H1 (cell line): ENCODE measurements around the gene HS3ST3B1. TPM values are rescaled to one million over a fixed set of nuclear protein-coding genes. Genes with fewer than 3 reads are reported as not detected.

ENCODE experiments used
- CTCF ChIA-PET: fragments of 300-600 bp; sonication (Branson Sonifier 250); formaldehyde crosslinking; loops from one replicate; lab custom pipeline; 2021; ENCODE audit not compliant: partially characterized antibody; lab: Charles Lee
- POLR2A ChIA-PET: fragments of 300-600 bp; sonication (Branson Sonifier 250); formaldehyde crosslinking; loops from one replicate; lab custom pipeline; 2021; ENCODE audit warnings: inconsistent platforms; ENCODE audit not compliant: partially characterized antibody; lab: Charles Lee
- DNase-seq, 2 experiments: peaks; one replicate each; pipeline versions ENCODE4 v3.0.0 to v3.0.0-alpha.2; 2010 to 2022; ENCODE audit warnings: low spot score in 2 of 2, low read depth in 1 of 2, mixed read lengths in 1 of 2
- FAIRE-seq: peaks from 2 replicates; lab custom pipeline; 2011; peaks lifted over from hg19 to GRCh38; lab: Jason Lieb, UNC
- H2AFZ ChIP-seq: 2 replicates; pipeline ENCODE4 v1.8.1; 2012; ENCODE audit warnings: low read length, inconsistent platforms
- H2AK5ac ChIP-seq: 2 replicates; pipeline ENCODE4 v1.6.1; 2013; ENCODE audit warnings: low read depth, low read length
- H2BK120ac ChIP-seq: replicated peaks from 2 replicates; pipeline ENCODE3; 2013; ENCODE audit warnings: low read depth, low read length, inconsistent platforms
- H2BK12ac ChIP-seq: 2 replicates; pipeline ENCODE4 v1.6.1; 2013; ENCODE audit warnings: low read depth, low read length
- H2BK15ac ChIP-seq: 2 replicates; pipeline ENCODE4 v1.6.1; 2013; ENCODE audit warnings: low read length
- H2BK20ac ChIP-seq: 2 replicates; pipeline ENCODE4 v1.6.1; 2013; ENCODE audit warnings: low read length
- H2BK5ac ChIP-seq: 2 replicates; pipeline ENCODE4 v1.6.1; 2013; ENCODE audit warnings: low read depth, low read length
- H3K14ac ChIP-seq: 2 replicates; pipeline ENCODE4 v1.6.1; 2013; ENCODE audit warnings: inconsistent platforms; ENCODE audit not compliant: insufficient read length
- H3K18ac ChIP-seq: 2 replicates; pipeline ENCODE4 v1.6.1; 2013; ENCODE audit warnings: low read length; ENCODE audit errors: extremely low read depth
- H3K23ac ChIP-seq: 2 replicates; pipeline ENCODE4 v1.6.1; 2013; ENCODE audit warnings: inconsistent platforms; ENCODE audit not compliant: insufficient read length
- H3K23me2 ChIP-seq: 2 replicates; pipeline ENCODE4 v1.6.1; 2013; ENCODE audit warnings: low read depth, low read length
- H3K27ac ChIP-seq: 2 replicates; pipeline ENCODE4 v1.6.1; 2011; ENCODE audit warnings: low read depth, low read length, inconsistent platforms
- H3K27me3 ChIP-seq, 4 experiments: replicated peaks in 1 of 4; 1 replicate in 1 of 4; 2 replicates in 3 of 4; pipeline versions ENCODE4 v1.6.1 to v1.8.1; 2011 to 2013; ENCODE audit warnings: low read length in 3 of 4, mild to moderate bottlenecking in 3 of 4, inconsistent platforms in 2 of 4, mixed read lengths in 2 of 4, moderate library complexity in 1 of 4; ENCODE audit not compliant: control insufficient read depth in 3 of 4, insufficient read depth in 3 of 4; ENCODE audit errors: extremely low read depth in 1 of 4
- H3K36me3 ChIP-seq, 4 experiments: 2 replicates each; pipeline versions ENCODE4 v1.6.1 to v1.8.1; 2011 to 2013; ENCODE audit warnings: mild to moderate bottlenecking in 4 of 4, low read length in 3 of 4, moderate library complexity in 2 of 4, control low read depth in 1 of 4, inconsistent platforms in 1 of 4; ENCODE audit not compliant: insufficient read depth in 4 of 4, control insufficient read depth in 2 of 4
- H3K4ac ChIP-seq: replicated peaks from 2 replicates; pipeline ENCODE3; 2013; ENCODE audit warnings: low read length, low read depth, mixed read lengths, inconsistent platforms; ENCODE audit not compliant: insufficient read length
- H3K4me1 ChIP-seq, 4 experiments: replicated peaks in 1 of 4; 1 replicate in 1 of 4; 2 replicates in 3 of 4; pipeline versions ENCODE4 v1.6.1 to v1.8.1; 2011 to 2013; ENCODE audit warnings: low read length in 3 of 4, inconsistent platforms in 2 of 4, mixed read lengths in 1 of 4; ENCODE audit not compliant: insufficient read depth in 4 of 4, control insufficient read depth in 3 of 4
- H3K4me2 ChIP-seq, 2 experiments: 2 replicates each; pipeline versions ENCODE4 v1.6.1 to v1.8.1; 2011 to 2013; ENCODE audit warnings: low read depth in 2 of 2, low read length in 2 of 2, control low read depth in 1 of 2, inconsistent platforms in 1 of 2, mild to moderate bottlenecking in 1 of 2; ENCODE audit not compliant: insufficient read depth in 1 of 2
- H3K4me3 ChIP-seq, 4 experiments: fragments of 200-600, 300-600 bp in 1 of 4; sonication (generic), shearing (Covaris generic), sonication (Bioruptor Twin) in 1 of 4; 2 replicates each; pipeline versions ENCODE4 v1.5.1 to v1.8.1; 2011 to 2016; ENCODE audit warnings: low read length in 4 of 4, low read depth in 3 of 4, control low read depth in 2 of 4, inconsistent platforms in 2 of 4, mild to moderate bottlenecking in 2 of 4, mixed read lengths in 1 of 4, moderate library complexity in 1 of 4; ENCODE audit not compliant: insufficient read depth in 2 of 4; ENCODE audit errors: extremely low read depth in 1 of 4
- H3K56ac ChIP-seq: replicated peaks from 2 replicates; pipeline ENCODE3; 2013; ENCODE audit warnings: low read depth, mild to moderate bottlenecking, mixed read lengths, low read length, inconsistent platforms; ENCODE audit not compliant: insufficient read length
- H3K79me1 ChIP-seq: 2 replicates; pipeline ENCODE4 v1.6.1; 2013; ENCODE audit warnings: low read depth, low read length, control low read depth
- H3K79me2 ChIP-seq, 2 experiments: 2 replicates each; pipeline versions ENCODE4 v1.6.1 to v1.8.1; 2012 to 2013; ENCODE audit warnings: low read length in 2 of 2, mild to moderate bottlenecking in 2 of 2, inconsistent platforms in 1 of 2; ENCODE audit not compliant: insufficient read depth in 2 of 2, control insufficient read depth in 1 of 2
- H3K9ac ChIP-seq, 4 experiments: replicated peaks in 1 of 4; 1 replicate in 1 of 4; 2 replicates in 3 of 4; pipeline versions ENCODE4 v1.6.1 to v1.8.1; 2011 to 2013; ENCODE audit warnings: low read depth in 3 of 4, low read length in 3 of 4, control low read depth in 2 of 4, mild to moderate bottlenecking in 2 of 4, moderate library complexity in 2 of 4, inconsistent platforms in 1 of 4; ENCODE audit errors: extremely low read depth in 1 of 4
- H3K9me3 ChIP-seq, 2 experiments: 2 replicates each; pipeline versions ENCODE4 v1.6.1 to v1.8.1; 2012 to 2013; ENCODE audit warnings: mild to moderate bottlenecking in 2 of 2, moderate library complexity in 2 of 2, control low read depth in 1 of 2, inconsistent platforms in 1 of 2, low read depth in 1 of 2, low read length in 1 of 2, mixed read lengths in 1 of 2; ENCODE audit not compliant: insufficient read depth in 2 of 2
- H4K20me1 ChIP-seq, 2 experiments: replicated peaks in 1 of 2; 2 replicates each; pipeline versions ENCODE3 to v1.8.1; 2011 to 2013; ENCODE audit warnings: inconsistent platforms in 2 of 2, low read length in 2 of 2, mild to moderate bottlenecking in 1 of 2; ENCODE audit not compliant: insufficient read depth in 2 of 2, control insufficient read depth in 1 of 2
- H4K5ac ChIP-seq: 2 replicates; pipeline ENCODE4 v1.6.1; 2013; ENCODE audit warnings: low read length, low read depth, mixed read lengths, inconsistent platforms; ENCODE audit not compliant: insufficient read length
- H4K8ac ChIP-seq: 2 replicates; pipeline ENCODE4 v1.8.0; 2013; ENCODE audit warnings: mild to moderate bottlenecking, moderate library complexity, low read length, inconsistent platforms; ENCODE audit not compliant: insufficient read depth; ENCODE audit errors: extremely low read depth
- H4K91ac ChIP-seq: replicated peaks from 2 replicates; pipeline ENCODE3; 2013; ENCODE audit warnings: low read length, mixed read lengths, inconsistent platforms; ENCODE audit not compliant: insufficient read length
- ASH2L ChIP-seq: fragments of 200-600, 300-600 bp; sonication (generic); IDR thresholded peaks from one replicate; pipeline ENCODE4 v1.7.1; 2017; ENCODE audit warnings: low read length
- FOSL1 ChIP-seq: IDR thresholded peaks from 2 replicates; pipeline ENCODE4 v1.6.1; 2011; ENCODE audit warnings: mild to moderate bottlenecking, low read depth, low read length, moderate library complexity; ENCODE audit not compliant: insufficient read depth
- JUND ChIP-seq: IDR thresholded peaks from 2 replicates; pipeline ENCODE4 v1.6.1; 2011; ENCODE audit warnings: mild to moderate bottlenecking, improper control_type of control experiment, low read length
- SP2 ChIP-seq: IDR thresholded peaks from 2 replicates; pipeline ENCODE4 v1.6.1; 2012; ENCODE audit warnings: mild to moderate bottlenecking, low read length, inconsistent platforms
- SRF ChIP-seq: IDR thresholded peaks from 2 replicates; pipeline ENCODE4 v1.6.1; 2011; ENCODE audit warnings: mild to moderate bottlenecking, low read depth, low read length, moderate library complexity
- SUZ12 ChIP-seq: fragments of 200-600 bp; sonication (generic); IDR thresholded peaks from 2 replicates; pipeline ENCODE4 v1.6.1; 2012; ENCODE audit warnings: mild to moderate bottlenecking, inconsistent platforms, low read length, moderate library complexity, mixed read lengths
- WGBS, 2 experiments: shearing (Covaris generic) in 1 of 2; methylation state at CpG; one replicate each; pipeline versions ENCODE4 v1.1.6 to v1.1.7; 2013 to 2015; ENCODE audit warnings: low lambda C conversion rate in 2 of 2, mixed read lengths in 2 of 2, inconsistent platforms in 1 of 2, low coverage in 1 of 2, missing lambda C conversion rate in 1 of 2; ENCODE audit not compliant: insufficient replicate concordance in 2 of 2, insufficient coverage in 1 of 2, insufficient read length in 1 of 2; ENCODE audit errors: extremely low coverage in 1 of 2, missing lambda C conversion rate in 1 of 2; 5-methylcytosine and 5-hydroxymethylcytosine counted together
- polyA plus RNA-seq, 7 experiments: library from polyadenylated mRNA; depleted of rRNA in 3 of 7; stranded (reverse) in 5 of 7; unstranded in 2 of 7; fragments of >200 nt in 5 of 7; fragments of 200-250 nt in 2 of 7; gene quantifications; 1 replicate in 5 of 7; 2 replicates in 1 of 7; 4 replicates in 1 of 7; pipeline versions ENCODE4 v1.2.1 to v1.2.3, GENCODE V29; 2011 to 2013; ENCODE audit warnings: missing spikeins in 2 of 7, mixed read lengths in 2 of 7
- total RNA-seq: library from RNA; stranded (reverse); fragmentation: NEBNext Ultra II Directional; extraction: Animal tissue kit (Norgen Biotek cat#: 25700); gene quantifications from 2 replicates; pipeline ENCODE4 v1.2.1, GENCODE V29; 2021
- TF ChIP-seq, protein P1 (sequence below), 3 experiments: IDR thresholded peaks; 1 replicate in 2 of 3; 2 replicates in 1 of 3; pipeline versions ENCODE4 v1.5.1 to v1.6.1; 2011; ENCODE audit warnings: low read length in 3 of 3, mild to moderate bottlenecking in 3 of 3, inconsistent platforms in 2 of 3, low read depth in 1 of 3, moderate library complexity in 1 of 3; ENCODE audit not compliant: insufficient read depth in 1 of 3; ENCODE audit errors: control extremely low read depth in 1 of 3
- TF ChIP-seq, protein P2 (sequence below): IDR thresholded peaks from 2 replicates; pipeline ENCODE4 v1.6.1; 2012; ENCODE audit warnings: inconsistent platforms

Gene HS3ST3B1
- total and polyA plus RNA-seq, 2 of the 8 experiments (the other 6 are each of a cell fraction or from before 2014, with no cell fraction given), result 4.7 to 14.4 TPM

DNA sequence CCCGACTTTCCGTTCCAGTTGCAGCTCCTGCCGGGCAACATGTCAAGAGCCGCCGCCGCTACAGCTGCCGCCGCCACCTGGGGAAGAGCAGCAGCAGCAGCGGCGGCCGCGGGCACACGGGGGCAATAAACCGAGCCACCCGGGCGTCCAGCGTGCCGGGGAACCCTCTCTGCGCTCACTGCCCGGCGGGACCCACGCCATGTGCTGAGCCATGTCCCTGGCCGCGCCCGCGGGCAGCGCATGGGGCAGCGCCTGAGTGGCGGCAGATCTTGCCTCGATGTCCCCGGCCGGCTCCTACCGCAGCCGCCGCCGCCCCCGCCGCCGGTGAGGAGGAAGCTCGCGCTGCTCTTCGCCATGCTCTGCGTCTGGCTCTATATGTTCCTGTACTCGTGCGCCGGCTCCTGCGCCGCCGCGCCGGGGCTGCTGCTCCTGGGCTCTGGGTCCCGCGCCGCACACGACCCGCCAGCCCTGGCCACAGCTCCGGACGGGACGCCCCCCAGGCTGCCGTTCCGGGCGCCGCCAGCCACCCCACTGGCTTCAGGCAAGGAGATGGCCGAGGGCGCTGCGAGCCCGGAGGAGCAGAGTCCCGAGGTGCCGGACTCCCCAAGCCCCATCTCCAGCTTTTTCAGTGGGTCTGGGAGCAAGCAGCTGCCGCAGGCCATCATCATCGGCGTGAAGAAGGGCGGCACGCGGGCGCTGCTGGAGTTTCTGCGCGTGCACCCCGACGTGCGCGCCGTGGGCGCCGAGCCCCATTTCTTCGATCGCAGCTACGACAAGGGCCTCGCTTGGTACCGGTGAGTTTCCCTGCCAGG lies 604 bp downstream of the HS3ST3B1 start:
- Histone ChIP-seq H4K20me1 (peaks cover 9 to 16% of the 10 kb centered on the region in 2 experiments), H2BK120ac (no peak overlapping the region), H3K56ac (no peak overlapping the region), H3K4me2 (peak overlapping the region; percentile 85), H3K18ac (peak overlapping the region; percentile 75), H4K91ac (no peak overlapping the region), H3K27me3 (peaks cover 19 to 76% (median 65%) of the 10 kb centered on the region in 4 experiments), H2AK5ac (no peak overlapping the region), H4K8ac (peak overlapping the region; percentile 22), H3K4me1 (peaks cover 4 to 44% (median 22%) of the 10 kb centered on the region in 4 experiments), H2BK5ac (peak overlapping the region; percentile 49; the same call in 1 of the 2 replicates), H2BK12ac (peak overlapping the region; percentile 93), H3K9me3 (no peaks in the 10 kb centered on the region), H3K4ac (no peak overlapping the region), H3K79me2 (peaks cover 0 to 48% of the 10 kb centered on the region in 2 experiments; a peak in 2 of 4 replicates), H4K5ac (no peak overlapping the region), H3K4me3 (peak overlapping the region; percentile 48 to 87 (median 75)), H2BK20ac (no peak overlapping the region), H2BK15ac (peak overlapping the region; percentile 77; the same call in 1 of the 2 replicates), H3K79me1 (no peaks in the 10 kb centered on the region), H3K27ac (no peak overlapping the region), H3K23ac (no peak overlapping the region), H3K36me3 (no peaks in the 10 kb centered on the region; a peak in 1 of 8 replicates), H3K9ac (peak overlapping the region in 3 of 4 experiments; percentile 44 to 64 (median 45); a peak in 5 of 7 replicates), H3K14ac (no peak overlapping the region), H3K23me2 (peaks cover 41% of the 10 kb centered on the region), H2AFZ (no peak overlapping the region)
- DNase-seq (peak in 1 of 2 experiments; percentile 63), FAIRE-seq (no peak)
- ChIA-PET CTCF (interaction anchor here (0.6 to 2.2 kb wide), 21 partner anchors 8 to 855 kb away, joined by 3 to 11 read pairs (median 3); no protein-coding TSS in a partner anchor), POLR2A (interaction anchor here (1.0 to 1.4 kb wide), 3 partner anchors 8 to 31 kb away, joined by 3 to 12 read pairs (median 3); no protein-coding TSS in a partner anchor)
- 2% methylated on average over 73 of the region's 90 CpGs; no CpG with 5 or more reads in 1 of the 2 experiments for WGBS, 2 experiments
- TF ChIP-seq ASH2L (peak; percentile 78), SUZ12 (peak; percentile 37; the same call in 1 of the 2 replicates), FOSL1 (no peak), SRF (no peak), SP2 (no peak), JUND (no peak)
- TF ChIP-seq, protein P1, sequence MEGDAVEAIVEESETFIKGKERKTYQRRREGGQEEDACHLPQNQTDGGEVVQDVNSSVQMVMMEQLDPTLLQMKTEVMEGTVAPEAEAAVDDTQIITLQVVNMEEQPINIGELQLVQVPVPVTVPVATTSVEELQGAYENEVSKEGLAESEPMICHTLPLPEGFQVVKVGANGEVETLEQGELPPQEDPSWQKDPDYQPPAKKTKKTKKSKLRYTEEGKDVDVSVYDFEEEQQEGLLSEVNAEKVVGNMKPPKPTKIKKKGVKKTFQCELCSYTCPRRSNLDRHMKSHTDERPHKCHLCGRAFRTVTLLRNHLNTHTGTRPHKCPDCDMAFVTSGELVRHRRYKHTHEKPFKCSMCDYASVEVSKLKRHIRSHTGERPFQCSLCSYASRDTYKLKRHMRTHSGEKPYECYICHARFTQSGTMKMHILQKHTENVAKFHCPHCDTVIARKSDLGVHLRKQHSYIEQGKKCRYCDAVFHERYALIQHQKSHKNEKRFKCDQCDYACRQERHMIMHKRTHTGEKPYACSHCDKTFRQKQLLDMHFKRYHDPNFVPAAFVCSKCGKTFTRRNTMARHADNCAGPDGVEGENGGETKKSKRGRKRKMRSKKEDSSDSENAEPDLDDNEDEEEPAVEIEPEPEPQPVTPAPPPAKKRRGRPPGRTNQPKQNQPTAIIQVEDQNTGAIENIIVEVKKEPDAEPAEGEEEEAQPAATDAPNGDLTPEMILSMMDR (IDR thresholded peaks at IDR 0.05; ENCODE audit: control extremely low read depth in 1 of 3, insufficient read depth in 1 of 3, low read depth in 1 of 3, low read length in 3 of 3), result peak in 1 of 3 experiments; percentile 12; a peak in 1 of 4 replicates
- TF ChIP-seq, protein P2, sequence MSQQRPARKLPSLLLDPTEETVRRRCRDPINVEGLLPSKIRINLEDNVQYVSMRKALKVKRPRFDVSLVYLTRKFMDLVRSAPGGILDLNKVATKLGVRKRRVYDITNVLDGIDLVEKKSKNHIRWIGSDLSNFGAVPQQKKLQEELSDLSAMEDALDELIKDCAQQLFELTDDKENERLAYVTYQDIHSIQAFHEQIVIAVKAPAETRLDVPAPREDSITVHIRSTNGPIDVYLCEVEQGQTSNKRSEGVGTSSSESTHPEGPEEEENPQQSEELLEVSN, result peak; percentile 63
